Superior temporal gyrus (tissue), 1 donor: ENCODE data around the gene KCNQ1.

ENCODE experiments used
- DNase-seq: peaks from one replicate; pipeline ENCODE4 v3.0.0-alpha.2; 2016; ENCODE audit errors: extremely low spot score

The KCNQ1 gene

GRCh38 chr11:2836315-2837095, 391.7 kb downstream of the KCNQ1 start:
- DNase-seq: no peak

GRCh38 chr11:2837096-2837601, 392.3 kb downstream of the KCNQ1 start:
- DNase-seq: no peak

GRCh38 chr11:2837651-2838050, 392.8 kb downstream of the KCNQ1 start:
- no peak for DNase-seq

GRCh38 chr11:2838091-2838490, 393.3 kb downstream of the KCNQ1 start:
- no peak for DNase-seq

- no peak for DNase-seq
Measured at GRCh38 chr11:2838676-2839294, 394.0 kb downstream of the KCNQ1 start.

GRCh38 chr11:2839395-2839943, 394.7 kb downstream of the KCNQ1 start:
- DNase-seq: no peak

GRCh38 chr11:2841411-2842190, 396.8 kb downstream of the KCNQ1 start:
- no peak for DNase-seq

- DNase-seq: no peak
Measured at GRCh38 chr11:2842876-2843275, 398.1 kb downstream of the KCNQ1 start.

GRCh38 chr11:2843551-2843950, 398.7 kb downstream of the KCNQ1 start:
- no peak for DNase-seq

GRCh38 chr11:2844116-2844842, 399.5 kb downstream of the KCNQ1 start:
- no peak for DNase-seq

- DNase-seq: no peak
Measured at GRCh38 chr11:2844996-2845395, 400.2 kb downstream of the KCNQ1 start.

GRCh38 chr11:2846056-2846455, 401.2 kb downstream of the KCNQ1 start:
- DNase-seq: no peak

- no peak for DNase-seq
Measured at GRCh38 chr11:2846470-2846869, 401.7 kb downstream of the KCNQ1 start.

GRCh38 chr11:2847561-2847960, 402.8 kb downstream of the KCNQ1 start:
- no peak for DNase-seq

GRCh38 chr11:2848497-2848896, 403.7 kb downstream of the KCNQ1 start:
- no peak for DNase-seq

GRCh38 chr11:2849994-2850770, 405.4 kb downstream of the KCNQ1 start:
- no peak for DNase-seq

GRCh38 chr11:2853401-2853800, 408.6 kb downstream of the KCNQ1 start:
- no peak for DNase-seq

GRCh38 chr11:2853997-2854560, 409.3 kb downstream of the KCNQ1 start:
- no peak for DNase-seq

- no peak for DNase-seq
Measured at GRCh38 chr11:2855162-2855561, 410.4 kb downstream of the KCNQ1 start.

GRCh38 chr11:2857276-2857675, 412.5 kb downstream of the KCNQ1 start:
- DNase-seq: no peak
